K562 (cell line): Measurements from ENCODE around the gene CYSTM1. TPM values are rescaled to one million over a fixed set of nuclear protein-coding genes. Genes with fewer than 3 reads are reported as not detected.
A peak's percentile ranks its signal among the peaks of the same experiment; 100 is the strongest.

Experiments used
- ATAC-seq: fragments of 200-7000 bp; cut with Tn5 transposase; 3 replicates; pipeline ENCODE4 v1.9.1; 2020; ENCODE audit warnings: moderate library complexity
- BruUV-seq: library from RNA; stranded (reverse); fragments of 400-500 nt; replicated peaks from 2 replicates; lab custom pipeline; 2021; lab: Mats Ljungman, UMichigan
- CTCF ChIA-PET: fragments of 300-600 bp; formaldehyde crosslinking; extraction: SDS; loops from one replicate; lab custom pipeline; 2021; ENCODE audit warnings: low intra/inter-chr PET ratio; lab: Yijun Ruan, JAX
- POLR2A ChIA-PET: fragments of 300-600, 350-650 bp; sonication (Branson Sonifier 250); formaldehyde crosslinking; extraction: SDS; loops from one replicate; lab custom pipeline; 2021; ENCODE audit warnings: antibody characterized with exemption, inconsistent platforms; lab: Yijun Ruan, JAX
- DNase-seq, 4 experiments: peaks; one replicate each; pipeline versions ENCODE4 v3.0.0 to v3.0.0-alpha.2; 2011 to 2018; ENCODE audit warnings: low spot score in 3 of 4, mixed read lengths in 3 of 4; ENCODE audit errors: extremely low read depth in 1 of 4
- FAIRE-seq: peaks from 2 replicates; lab custom pipeline; 2011; peaks lifted over from hg19 to GRCh38; lab: Jason Lieb, UNC
- H2AFZ ChIP-seq: 2 replicates; pipeline ENCODE4 v1.6.0; 2011; ENCODE audit warnings: low read depth, low read length, control low read depth, inconsistent platforms
- H3K27ac ChIP-seq: fragments of 200-600 bp; 3 replicates; pipeline ENCODE4 v1.8.0; 2011; ENCODE audit warnings: low read depth, mild to moderate bottlenecking, control low read depth, inconsistent platforms, low read length, moderate library complexity, mixed read lengths; ENCODE audit errors: extremely low read depth
- H3K27me3 ChIP-seq, 2 experiments: fragments of 300-600 bp in 1 of 2; 2 replicates in 1 of 2; 3 replicates in 1 of 2; pipeline versions ENCODE4 v1.6.0 to v1.8.0; 2011; ENCODE audit warnings: inconsistent platforms in 2 of 2, low read length in 2 of 2, mild to moderate bottlenecking in 1 of 2, mixed read lengths in 1 of 2, moderate library complexity in 1 of 2; ENCODE audit not compliant: control insufficient read depth in 2 of 2, insufficient read depth in 2 of 2
- H3K36me3 ChIP-seq: fragments of 300-600 bp; 3 replicates; pipeline ENCODE4 v1.8.0; 2011; ENCODE audit warnings: mild to moderate bottlenecking, low read length, inconsistent platforms; ENCODE audit not compliant: control insufficient read depth, insufficient read depth
- H3K4me1 ChIP-seq, 2 experiments: fragments of 200-600 bp in 1 of 2; replicated peaks in 1 of 2; 2 replicates in 1 of 2; 3 replicates in 1 of 2; pipeline versions ENCODE4 v1.5.1 to v1.8.0; 2011; ENCODE audit warnings: inconsistent platforms in 2 of 2, low read length in 2 of 2, mild to moderate bottlenecking in 1 of 2, mixed read lengths in 1 of 2, moderate library complexity in 1 of 2; ENCODE audit not compliant: control insufficient read depth in 2 of 2, insufficient read depth in 2 of 2
- H3K4me2 ChIP-seq: 2 replicates; pipeline ENCODE4 v1.6.1; 2011; ENCODE audit warnings: low read length, control low read depth, inconsistent platforms, mixed read lengths; ENCODE audit not compliant: insufficient read depth
- H3K4me3 ChIP-seq: fragments of 200-600 bp; sonication (generic), shearing (Covaris generic); 2 replicates; pipeline ENCODE4 v1.5.1; 2016; ENCODE audit warnings: control low read depth, inconsistent platforms
- H3K79me2 ChIP-seq: fragments of 200-600 bp; 3 replicates; pipeline ENCODE4 v1.8.0; 2011; ENCODE audit warnings: low read length, inconsistent platforms; ENCODE audit not compliant: control insufficient read depth, insufficient read depth
- H3K9ac ChIP-seq, 2 experiments: 2 replicates each; pipeline versions ENCODE4 v1.6.0 to v1.6.1; 2011; ENCODE audit warnings: low read depth in 2 of 2, low read length in 2 of 2, control low read depth in 1 of 2, inconsistent platforms in 1 of 2, mild to moderate bottlenecking in 1 of 2, mixed read lengths in 1 of 2; ENCODE audit not compliant: insufficient read depth in 1 of 2
- H3K9me1 ChIP-seq: one replicate; pipeline ENCODE4 v1.6.0; 2011; ENCODE audit warnings: inconsistent platforms, mild to moderate bottlenecking, low read length, moderate library complexity; ENCODE audit not compliant: control insufficient read depth, insufficient read depth
- H3K9me3 ChIP-seq: replicated peaks from 2 replicates; pipeline ENCODE4 v1.5.1; 2011; ENCODE audit warnings: low read depth, low read length, inconsistent platforms; ENCODE audit not compliant: control insufficient read depth, insufficient read depth
- H4K20me1 ChIP-seq: replicated peaks from 2 replicates; pipeline ENCODE4 v1.6.1; 2011; ENCODE audit warnings: low read length, inconsistent platforms, mixed read lengths; ENCODE audit not compliant: control insufficient read depth, insufficient read depth
- ADNP ChIP-seq: fragments of 200-800 bp; sonication (Bioruptor generic); IDR thresholded peaks from 2 replicates; pipeline ENCODE4 v1.6.1; 2016; ENCODE audit warnings: missing genetic modification characterization, missing compliant biosample characterization
- ARID1B ChIP-seq: fragments of 450-650 bp; IDR thresholded peaks from 2 replicates; pipeline ENCODE4 v1.6.1; 2016; ENCODE audit warnings: antibody characterized with exemption, mild to moderate bottlenecking, inconsistent platforms
- CBFA2T3 ChIP-seq: fragments of 450-650 bp; IDR thresholded peaks from 2 replicates; pipeline ENCODE4 v1.6.1; 2017
- EGR1 ChIP-seq: fragments of 450-650 bp; conservative IDR thresholded peaks from 2 replicates; pipeline ENCODE4 v1.6.1; 2017; ENCODE audit warnings: mild to moderate bottlenecking
- GATAD2B ChIP-seq: fragments of 450-650 bp; IDR thresholded peaks from 2 replicates; pipeline ENCODE4 v1.6.1; 2017; ENCODE audit warnings: mild to moderate bottlenecking, borderline replicate concordance
- HDAC3 ChIP-seq: fragments of 450-650 bp; IDR thresholded peaks from 2 replicates; pipeline ENCODE4 v1.6.1; 2018; ENCODE audit warnings: borderline replicate concordance, mild to moderate bottlenecking, moderate library complexity; ENCODE audit not compliant: partially characterized antibody
- NEUROD1 ChIP-seq: fragments of 150-350 bp; IDR thresholded peaks from 2 replicates; pipeline ENCODE4 v1.6.1; 2014; ENCODE audit warnings: borderline replicate concordance, low read length, low read depth; ENCODE audit not compliant: partially characterized antibody
- NFIC ChIP-seq: fragments of 450-650 bp; IDR thresholded peaks from 2 replicates; pipeline ENCODE4 v1.6.1; 2017; ENCODE audit warnings: mild to moderate bottlenecking, inconsistent platforms
- SAFB ChIP-seq: fragments of 200-400 bp; formaldehyde crosslinking; IDR thresholded peaks from 2 replicates; pipeline ENCODE4 v1.6.1; 2017; ENCODE audit warnings: low read depth, low read length, borderline replicate concordance
- SOX6 ChIP-seq: fragments of 450-650 bp; IDR thresholded peaks from 2 replicates; pipeline ENCODE4 v1.6.1; 2014; ENCODE audit warnings: mild to moderate bottlenecking
- STAG1 ChIP-seq: sonication (generic); formaldehyde crosslinking; IDR thresholded peaks from 2 replicates; pipeline ENCODE4 v1.5.0; 2020; ENCODE audit warnings: missing genetic modification reagents, borderline replicate concordance
- TAL1 ChIP-seq: fragments of 450-650 bp; IDR thresholded peaks from 2 replicates; pipeline ENCODE4 v1.6.1; 2016; ENCODE audit warnings: mild to moderate bottlenecking
- TARDBP ChIP-seq: fragments of 450-650 bp; IDR thresholded peaks from 2 replicates; pipeline ENCODE4 v1.6.1; 2016
- VEZF1 ChIP-seq: fragments of 200-800 bp; sonication (Bioruptor generic); IDR thresholded peaks from 2 replicates; pipeline ENCODE4 v1.6.1; 2017; ENCODE audit warnings: missing genetic modification characterization, missing compliant biosample characterization
- ZBTB26 ChIP-seq: fragments of 450-650 bp; formaldehyde crosslinking; IDR thresholded peaks from 2 replicates; pipeline ENCODE4 v1.4.0; 2022; ENCODE audit warnings: missing genetic modification characterization
- ZNF217 ChIP-seq: sonication (generic); formaldehyde crosslinking; IDR thresholded peaks from 2 replicates; pipeline ENCODE4 v1.8.0; 2022; ENCODE audit warnings: mild to moderate bottlenecking, missing genetic modification reagents
- ZNF280B ChIP-seq: fragments of 250-450 bp; sonication (Bioruptor Pico); IDR thresholded peaks from 2 replicates; pipeline ENCODE4 v1.5.1; 2021; ENCODE audit warnings: mild to moderate bottlenecking
- WGBS: fragments of 100-300 bp; shearing (Covaris generic); methylation state at CpG from one replicate; pipeline ENCODE4 v1.1.6; 2016; ENCODE audit warnings: low coverage, mixed read lengths; ENCODE audit not compliant: insufficient coverage; ENCODE audit errors: missing lambda C conversion rate; 5-methylcytosine and 5-hydroxymethylcytosine counted together
- in situ Hi-C: fragments of 300-500 bp; cut with MboI; formaldehyde crosslinking; loops from 4 replicates; pipeline ENCODE4 v1.15.0; 2018; ENCODE audit warnings: inconsistent platforms, mixed read lengths
- intact Hi-C: fragments of 100-400 bp; cut with micrococcal nuclease; formaldehyde crosslinking; loops from 2 replicates; pipeline ENCODE4 v1.14.2; 2022
- polyA plus RNA-seq, 8 experiments: library from polyadenylated mRNA; depleted of rRNA in 4 of 8; stranded (reverse) in 5 of 8; unstranded in 3 of 8; fragments of >200 nt; fragmentation: Nextera tagmentation in 2 of 8; fragmentation: Illumina TruSeq in 1 of 8; extraction: Ambion mirVana in 2 of 8; extraction: Trizol in 1 of 8; gene quantifications; 2 replicates each; pipeline versions ENCODE4 v1.2.1 to v1.2.3, GENCODE V29; 2011 to 2014; ENCODE audit warnings: inconsistent platforms in 1 of 8, missing spikeins in 1 of 8
- total RNA-seq, 7 experiments: library from RNA; depleted of rRNA in 6 of 7; stranded (reverse); fragments of >200 nt in 6 of 7; fragmentation: Illumina TruSeq in 2 of 7; extraction: Trizol in 2 of 7; gene quantifications; 2 replicates each; pipeline versions ENCODE4 v1.2.1 to v1.2.3, GENCODE V29; 2011 to 2021; ENCODE audit warnings: low replicate concordance in 1 of 7

Gene CYSTM1
- total and polyA plus RNA-seq, 9 of the 15 experiments (the other 6 are each of a cell fraction or from before 2014, with no cell fraction given), result 76.1 to 422 (median 108) TPM

GRCh38 chr5:140159014-140159927 is 15.7 kb upstream of the CYSTM1 start:
- no TSS peak for BruUV-seq
- Histone ChIP-seq H3K27me3 (no peaks in the 10 kb centered on the region), H3K36me3 (no peaks in the 10 kb centered on the region), H3K4me2 (no peak overlapping the region), H4K20me1 (no peaks in the 10 kb centered on the region), H3K4me1 (peaks cover 0 to 4% of the 10 kb centered on the region in 2 experiments; a peak in 2 of 5 replicates), H2AFZ (no peak overlapping the region), H3K9me1 (no peaks in the 10 kb centered on the region), H3K4me3 (no peak overlapping the region), H3K9ac (no peak overlapping the region), H3K9me3 (no peaks in the 10 kb centered on the region), H3K27ac (no peak overlapping the region), H3K79me2 (no peaks in the 10 kb centered on the region)
- ATAC-seq, result no peak
- no peak for FAIRE-seq
- ChIA-PET POLR2A (interaction anchor here (1.3 to 1.4 kb wide), 2 partner anchors 43 to 104 kb away, joined by 3 read pairs; no protein-coding TSS in a partner anchor), CTCF (interaction anchor here (1.1 kb wide), 1 partner anchor 371 kb away, joined by 3 read pairs; no protein-coding TSS in a partner anchor)
- 55% methylated on average over 7 of the region's 7 CpGs for WGBS
- DNase-seq, result no peak
- intact Hi-C loops, result no loop called here
- in situ Hi-C loops, result loop anchor here (5.0 kb wide), 2 partner anchors 77 to 372 kb away; no protein-coding TSS in a partner anchor
- no peak for TF ChIP-seq EGR1
- TF ChIP-seq GATAD2B, result no peak
- TF ChIP-seq CBFA2T3, result peak; percentile 69
- TF ChIP-seq ADNP (tag), result peak; percentile 78
- no peak for TF ChIP-seq SAFB
- TF ChIP-seq SOX6, result 0 out of 2 replicates have a peak, but pooled peaks have one; percentile 30
- TF ChIP-seq ZNF217 (CRISPR knock-in tag), result no peak
- TF ChIP-seq TAL1, result peak; percentile 44
- TF ChIP-seq STAG1, result no peak
- no peak for TF ChIP-seq ZBTB26 (CRISPR knock-in tag)
- TF ChIP-seq NFIC, result no peak
- TF ChIP-seq NEUROD1, result no peak
- TF ChIP-seq VEZF1 (CRISPR knock-in tag), result peak; percentile 46
- TF ChIP-seq HDAC3, result no peak
- peak; percentile 31; the same call in 1 of the 2 replicates for TF ChIP-seq ARID1B
- no peak for TF ChIP-seq TARDBP
- TF ChIP-seq ZNF280B (CRISPR knock-in tag), result no peak
